HEK293 (cell line): ENCODE measurements around the gene NAGPA.

Experiments used
- CTCF ChIA-PET: fragments of 350-600 bp; formaldehyde crosslinking; extraction: SDS; loops from one replicate; lab custom pipeline; 2021; ENCODE audit warnings: antibody characterized with exemption; lab: Yijun Ruan, JAX
- POLR2A ChIA-PET: fragments of 300-600 bp; formaldehyde crosslinking; extraction: SDS; loops from one replicate; lab custom pipeline; 2020; ENCODE audit warnings: antibody characterized with exemption, inconsistent platforms; lab: Yijun Ruan, JAX
- H3K27ac ChIP-seq: fragments of 200-500 bp; sonication (Bioruptor generic); 2 replicates; pipeline ENCODE4 v1.5.1; 2014; ENCODE audit warnings: low read depth, low read length, control low read depth, inconsistent platforms; ENCODE audit errors: extremely low read depth
- H3K36me3 ChIP-seq, 2 experiments: fragments of 200-500 bp in 1 of 2; sonication (Bioruptor generic) in 1 of 2; 1 replicate in 1 of 2; 2 replicates in 1 of 2; pipeline ENCODE4 v1.5.1; 2014 to 2017; ENCODE audit warnings: inconsistent platforms in 2 of 2, low read length in 2 of 2; ENCODE audit not compliant: control insufficient read depth in 2 of 2, insufficient read depth in 1 of 2
- H3K4me1 ChIP-seq: fragments of 200-500 bp; sonication (Bioruptor generic); 2 replicates; pipeline ENCODE4 v1.5.1; 2014; ENCODE audit warnings: mild to moderate bottlenecking, low read length, inconsistent platforms; ENCODE audit not compliant: control insufficient read depth, insufficient read depth
- H3K4me3 ChIP-seq: 2 replicates; pipeline ENCODE4 v1.5.1; 2011; ENCODE audit warnings: low read depth, mild to moderate bottlenecking, control low read depth, low read length, moderate library complexity
- H3K9me3 ChIP-seq: fragments of 200-500 bp; sonication (Bioruptor generic); 2 replicates; pipeline ENCODE4 v1.5.1; 2014; ENCODE audit warnings: low read depth, low read length, inconsistent platforms; ENCODE audit not compliant: control insufficient read depth, insufficient read depth
- FEZF1 ChIP-seq: fragments of 450-650 bp; formaldehyde crosslinking; IDR thresholded peaks from 2 replicates; pipeline ENCODE4 v1.5.1; 2016; ENCODE audit warnings: missing biosample characterization, missing genetic modification characterization
- GLIS2 ChIP-seq: fragments of 450-650 bp; formaldehyde crosslinking; IDR thresholded peaks from 2 replicates; pipeline ENCODE4 v1.5.1; 2016; ENCODE audit warnings: missing biosample characterization, missing genetic modification characterization
- HOXA7 ChIP-seq: sonication (generic); formaldehyde crosslinking; IDR thresholded peaks from 2 replicates; pipeline ENCODE4 v1.8.1; 2022; ENCODE audit warnings: missing genetic modification reagents, borderline replicate concordance
- HOXC10 ChIP-seq: sonication (generic); formaldehyde crosslinking; IDR thresholded peaks from 2 replicates; pipeline ENCODE4 v1.8.1; 2023; ENCODE audit warnings: mild to moderate bottlenecking, missing genetic modification reagents
- KLF8 ChIP-seq: fragments of 450-650 bp; formaldehyde crosslinking; IDR thresholded peaks from 2 replicates; pipeline ENCODE4 v1.5.1; 2016; ENCODE audit warnings: missing biosample characterization, missing genetic modification characterization
- MYNN ChIP-seq: fragments of 450-650 bp; formaldehyde crosslinking; IDR thresholded peaks from 2 replicates; pipeline ENCODE4 v1.5.1; 2016; ENCODE audit warnings: missing biosample characterization, missing genetic modification characterization, borderline replicate concordance
- ZBTB21 ChIP-seq: fragments of 450-650 bp; formaldehyde crosslinking; IDR thresholded peaks from 2 replicates; pipeline ENCODE4 v1.5.1; 2017; ENCODE audit warnings: missing biosample characterization, missing genetic modification characterization
- ZFHX2 ChIP-seq: fragments of 450-650 bp; formaldehyde crosslinking; conservative IDR thresholded peaks from 2 replicates; pipeline ENCODE4 v1.5.1; 2016; ENCODE audit warnings: missing biosample characterization, missing genetic modification characterization
- ZIC2 ChIP-seq: fragments of 450-650 bp; formaldehyde crosslinking; IDR thresholded peaks from 2 replicates; pipeline ENCODE4 v1.5.1; 2016; ENCODE audit warnings: missing biosample characterization, missing genetic modification characterization
- ZNF24 ChIP-seq: fragments of 450-650 bp; formaldehyde crosslinking; IDR thresholded peaks from 2 replicates; pipeline ENCODE4 v1.5.1; 2016; ENCODE audit warnings: missing biosample characterization, missing genetic modification characterization
- ZNF266 ChIP-seq: fragments of 450-650 bp; formaldehyde crosslinking; IDR thresholded peaks from 2 replicates; pipeline ENCODE4 v1.5.1; 2016; ENCODE audit warnings: missing biosample characterization, missing genetic modification characterization, low read depth
- ZNF292 ChIP-seq: fragments of 450-650 bp; formaldehyde crosslinking; IDR thresholded peaks from 2 replicates; pipeline ENCODE4 v1.5.1; 2016; ENCODE audit warnings: low read depth, missing biosample characterization, missing genetic modification characterization, borderline replicate concordance
- ZNF366 ChIP-seq: fragments of 450-650 bp; formaldehyde crosslinking; conservative IDR thresholded peaks from 2 replicates; pipeline ENCODE4 v1.5.1; 2016; ENCODE audit warnings: missing biosample characterization, missing genetic modification characterization
- ZNF391 ChIP-seq: fragments of 450-650 bp; formaldehyde crosslinking; IDR thresholded peaks from 2 replicates; pipeline ENCODE4 v1.5.1; 2016; ENCODE audit warnings: low read depth, missing biosample characterization, missing genetic modification characterization, borderline replicate concordance
- ZNF423 ChIP-seq: fragments of 450-650 bp; formaldehyde crosslinking; IDR thresholded peaks from 2 replicates; pipeline ENCODE4 v1.5.1; 2016; ENCODE audit warnings: missing biosample characterization, missing genetic modification characterization
- ZNF530 ChIP-seq: fragments of 450-650 bp; formaldehyde crosslinking; IDR thresholded peaks from 2 replicates; pipeline ENCODE4 v1.5.1; 2016; ENCODE audit warnings: low read depth, missing biosample characterization, missing genetic modification characterization
- ZNF544 ChIP-seq: fragments of 450-650 bp; formaldehyde crosslinking; IDR thresholded peaks from 2 replicates; pipeline ENCODE4 v1.5.0; 2017; ENCODE audit warnings: missing biosample characterization, missing genetic modification characterization
- ZNF629 ChIP-seq: fragments of 450-650 bp; formaldehyde crosslinking; IDR thresholded peaks from 2 replicates; pipeline ENCODE4 v1.5.1; 2017; ENCODE audit warnings: missing biosample characterization, missing genetic modification characterization
- ZNF664 ChIP-seq: fragments of 450-650 bp; formaldehyde crosslinking; IDR thresholded peaks from 2 replicates; pipeline ENCODE4 v1.5.1; 2016; ENCODE audit warnings: missing biosample characterization, missing genetic modification characterization
- ZNF837 ChIP-seq: fragments of 450-650 bp; formaldehyde crosslinking; IDR thresholded peaks from 2 replicates; pipeline ENCODE4 v1.5.1; 2016; ENCODE audit warnings: missing biosample characterization, missing genetic modification characterization
- ZXDB ChIP-seq: fragments of 450-650 bp; formaldehyde crosslinking; IDR thresholded peaks from 2 replicates; pipeline ENCODE4 v1.5.1; 2016; ENCODE audit warnings: missing biosample characterization, missing genetic modification characterization
- TF ChIP-seq, protein P1 (sequence below): fragments of 450-650 bp; formaldehyde crosslinking; IDR thresholded peaks from 2 replicates; pipeline ENCODE4 v1.5.1; 2016; ENCODE audit warnings: missing biosample characterization, missing genetic modification characterization
- TF ChIP-seq, protein P2 (sequence below): fragments of 450-650 bp; formaldehyde crosslinking; IDR thresholded peaks from 2 replicates; pipeline ENCODE4 v1.5.1; 2016; ENCODE audit warnings: missing biosample characterization, missing genetic modification characterization
- TF ChIP-seq, protein P3 (sequence below): fragments of 450-650 bp; formaldehyde crosslinking; IDR thresholded peaks from 2 replicates; pipeline ENCODE4 v1.5.1; 2016; ENCODE audit warnings: missing biosample characterization, missing genetic modification characterization, low read depth

NAGPA gene

DNA sequence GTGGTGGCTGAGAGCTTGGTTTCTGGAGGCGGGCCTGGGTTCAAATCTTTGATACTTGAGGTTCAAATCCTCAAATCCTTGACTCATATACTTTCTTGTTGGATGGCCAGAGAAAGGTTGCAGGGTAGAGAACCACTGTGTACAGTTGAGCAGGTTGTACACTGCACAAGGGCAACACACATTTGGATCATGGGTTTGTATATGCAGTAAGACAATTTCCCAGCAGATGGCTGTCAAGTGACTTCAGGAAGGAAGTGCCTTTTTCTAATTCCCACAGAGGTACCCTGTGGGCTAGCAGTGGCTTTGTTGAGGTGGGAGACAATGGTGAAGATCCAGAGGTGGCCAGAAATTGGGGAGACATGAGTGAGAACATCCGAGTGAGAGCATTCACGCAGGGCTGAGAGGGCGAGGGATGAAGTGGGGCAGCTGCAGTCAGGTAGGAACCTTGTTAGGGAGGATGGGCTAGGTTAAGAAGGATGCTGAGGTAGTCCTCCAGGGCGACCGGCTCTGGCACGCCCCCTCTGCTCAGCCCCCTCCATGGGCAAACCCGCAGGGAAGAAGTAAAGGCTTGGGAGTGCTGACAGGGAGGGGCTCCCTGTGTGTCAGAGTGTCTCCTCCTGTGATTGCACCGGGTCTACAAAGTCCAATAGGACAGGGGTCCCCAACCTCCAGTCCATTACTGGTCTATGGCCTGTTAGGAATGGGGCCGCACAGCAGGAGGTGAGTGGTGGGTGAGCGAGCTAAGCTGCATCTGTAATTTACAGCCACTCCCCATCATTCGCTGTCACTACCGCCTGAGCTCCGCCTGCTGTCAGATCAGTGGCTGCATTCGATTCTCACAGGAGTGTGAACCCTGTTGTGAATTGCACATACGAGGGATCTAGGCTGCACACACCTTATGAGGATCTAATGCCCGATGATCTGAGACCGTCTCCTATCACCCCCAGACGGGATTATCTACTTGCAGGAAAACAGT is 29.3 kb upstream of the NAGPA start (continued):
- TF ChIP-seq GLIS2 (tag by site-specific recombination) (no peak), HOXA7 (CRISPR knock-in tag) (no peak), FEZF1 (no peak), ZNF266 (tag by site-specific recombination) (no peak)

DNA sequence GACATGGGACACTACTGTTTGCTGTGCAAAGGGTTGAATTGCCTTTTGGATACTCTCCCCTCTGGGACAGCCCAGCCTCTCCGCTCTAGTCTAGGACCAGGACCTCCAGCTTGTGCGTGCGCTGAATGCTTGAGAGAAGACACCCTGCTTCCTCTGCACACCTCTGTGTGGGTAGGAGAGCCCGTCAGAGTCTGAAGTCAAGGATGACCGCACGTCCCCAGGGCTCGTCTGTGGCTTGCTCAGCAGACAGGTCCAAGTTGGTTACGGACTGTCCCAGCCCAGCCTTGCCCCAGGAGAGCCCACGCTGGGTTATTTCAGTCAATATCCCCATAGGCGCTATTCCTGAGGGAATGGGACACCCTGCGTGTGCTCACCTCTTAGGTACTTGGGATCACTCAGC is 28.3 kb upstream of the NAGPA start:
- TF ChIP-seq HOXC10 (no peak), ZNF292 (no peak), ZNF423 (tag by site-specific recombination) (no peak), ZNF530 (tag by site-specific recombination) (no peak), ZBTB21 (tag by site-specific recombination) (no peak), ZNF366 (no peak), ZNF837 (no peak), ZFHX2 (tag by site-specific recombination) (no peak), MYNN (tag by site-specific recombination) (no peak)
- TF ChIP-seq, protein P1, sequence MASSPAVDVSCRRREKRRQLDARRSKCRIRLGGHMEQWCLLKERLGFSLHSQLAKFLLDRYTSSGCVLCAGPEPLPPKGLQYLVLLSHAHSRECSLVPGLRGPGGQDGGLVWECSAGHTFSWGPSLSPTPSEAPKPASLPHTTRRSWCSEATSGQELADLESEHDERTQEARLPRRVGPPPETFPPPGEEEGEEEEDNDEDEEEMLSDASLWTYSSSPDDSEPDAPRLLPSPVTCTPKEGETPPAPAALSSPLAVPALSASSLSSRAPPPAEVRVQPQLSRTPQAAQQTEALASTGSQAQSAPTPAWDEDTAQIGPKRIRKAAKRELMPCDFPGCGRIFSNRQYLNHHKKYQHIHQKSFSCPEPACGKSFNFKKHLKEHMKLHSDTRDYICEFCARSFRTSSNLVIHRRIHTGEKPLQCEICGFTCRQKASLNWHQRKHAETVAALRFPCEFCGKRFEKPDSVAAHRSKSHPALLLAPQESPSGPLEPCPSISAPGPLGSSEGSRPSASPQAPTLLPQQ, result no peak
- POLR2A ChIA-PET, result no interaction called here
- CTCF ChIA-PET, result interaction anchor here (0.7 to 0.9 kb wide), 2 partner anchors 9 to 71 kb away, joined by 3 to 5 read pairs; partner anchors contain the start of gene ALG1

DNA sequence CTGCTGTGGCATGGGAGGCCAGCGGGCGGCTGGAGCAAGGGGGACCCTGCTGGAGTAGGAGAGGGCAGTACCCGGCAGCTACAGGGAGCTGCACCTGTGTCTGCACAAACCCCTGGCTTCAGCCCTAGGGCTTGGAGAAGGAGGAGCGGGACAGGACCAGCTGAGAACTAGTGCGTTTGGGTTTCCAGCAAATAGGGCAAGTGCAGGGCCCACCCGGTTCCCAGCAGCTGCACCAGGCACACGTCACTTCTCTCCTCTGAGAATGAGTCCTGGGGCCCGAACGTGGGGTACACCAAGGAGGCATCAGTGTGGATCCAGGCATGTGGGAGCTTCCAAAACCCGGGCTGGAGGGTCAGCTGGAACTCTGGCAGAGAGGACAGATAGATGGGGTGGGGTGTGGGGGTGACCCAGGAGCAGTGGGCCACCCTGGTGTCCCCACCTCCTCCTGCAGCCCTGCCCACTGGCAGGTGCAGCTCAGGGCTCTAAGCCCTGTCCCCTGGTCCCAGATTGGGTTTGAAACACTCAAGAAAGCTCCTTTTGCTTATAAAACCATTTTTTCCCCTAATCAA is 26.4 kb upstream of the NAGPA start:
- H3K4me1 ChIP-seq, result peaks cover 5% of the 10 kb centered on the region
- CTCF ChIA-PET, result interaction anchor here (1.0 to 1.2 kb wide), 2 partner anchors 17 to 27 kb away, joined by 3 read pairs; no protein-coding TSS in a partner anchor
- no peaks in the 10 kb centered on the region for H3K36me3 ChIP-seq
- TF ChIP-seq, protein P2, sequence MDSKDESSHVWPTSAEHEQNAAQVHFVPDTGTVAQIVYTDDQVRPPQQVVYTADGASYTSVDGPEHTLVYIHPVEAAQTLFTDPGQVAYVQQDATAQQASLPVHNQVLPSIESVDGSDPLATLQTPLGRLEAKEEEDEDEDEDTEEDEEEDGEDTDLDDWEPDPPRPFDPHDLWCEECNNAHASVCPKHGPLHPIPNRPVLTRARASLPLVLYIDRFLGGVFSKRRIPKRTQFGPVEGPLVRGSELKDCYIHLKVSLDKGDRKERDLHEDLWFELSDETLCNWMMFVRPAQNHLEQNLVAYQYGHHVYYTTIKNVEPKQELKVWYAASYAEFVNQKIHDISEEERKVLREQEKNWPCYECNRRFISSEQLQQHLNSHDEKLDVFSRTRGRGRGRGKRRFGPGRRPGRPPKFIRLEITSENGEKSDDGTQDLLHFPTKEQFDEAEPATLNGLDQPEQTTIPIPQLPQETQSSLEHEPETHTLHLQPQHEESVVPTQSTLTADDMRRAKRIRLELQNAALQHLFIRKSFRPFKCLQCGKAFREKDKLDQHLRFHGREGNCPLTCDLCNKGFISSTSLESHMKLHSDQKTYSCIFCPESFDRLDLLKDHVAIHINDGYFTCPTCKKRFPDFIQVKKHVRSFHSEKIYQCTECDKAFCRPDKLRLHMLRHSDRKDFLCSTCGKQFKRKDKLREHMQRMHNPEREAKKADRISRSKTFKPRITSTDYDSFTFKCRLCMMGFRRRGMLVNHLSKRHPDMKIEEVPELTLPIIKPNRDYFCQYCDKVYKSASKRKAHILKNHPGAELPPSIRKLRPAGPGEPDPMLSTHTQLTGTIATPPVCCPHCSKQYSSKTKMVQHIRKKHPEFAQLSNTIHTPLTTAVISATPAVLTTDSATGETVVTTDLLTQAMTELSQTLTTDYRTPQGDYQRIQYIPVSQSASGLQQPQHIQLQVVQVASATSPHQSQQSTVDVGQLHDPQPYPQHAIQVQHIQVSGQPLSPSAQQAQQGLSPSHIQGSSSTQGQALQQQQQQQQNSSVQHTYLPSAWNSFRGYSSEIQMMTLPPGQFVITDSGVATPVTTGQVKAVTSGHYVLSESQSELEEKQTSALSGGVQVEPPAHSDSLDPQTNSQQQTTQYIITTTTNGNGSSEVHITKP, result no peak
- TF ChIP-seq ZNF530 (tag by site-specific recombination) (no peak), ZIC2 (no peak), KLF8 (tag by site-specific recombination) (no peak), ZNF24 (tag by site-specific recombination) (no peak), ZXDB (tag by site-specific recombination) (no peak), ZNF664 (tag by site-specific recombination) (no peak), ZNF544 (tag by site-specific recombination) (no peak), ZNF629 (tag by site-specific recombination) (no peak), ZNF391 (tag by site-specific recombination) (no peak)
- TF ChIP-seq, protein P3, sequence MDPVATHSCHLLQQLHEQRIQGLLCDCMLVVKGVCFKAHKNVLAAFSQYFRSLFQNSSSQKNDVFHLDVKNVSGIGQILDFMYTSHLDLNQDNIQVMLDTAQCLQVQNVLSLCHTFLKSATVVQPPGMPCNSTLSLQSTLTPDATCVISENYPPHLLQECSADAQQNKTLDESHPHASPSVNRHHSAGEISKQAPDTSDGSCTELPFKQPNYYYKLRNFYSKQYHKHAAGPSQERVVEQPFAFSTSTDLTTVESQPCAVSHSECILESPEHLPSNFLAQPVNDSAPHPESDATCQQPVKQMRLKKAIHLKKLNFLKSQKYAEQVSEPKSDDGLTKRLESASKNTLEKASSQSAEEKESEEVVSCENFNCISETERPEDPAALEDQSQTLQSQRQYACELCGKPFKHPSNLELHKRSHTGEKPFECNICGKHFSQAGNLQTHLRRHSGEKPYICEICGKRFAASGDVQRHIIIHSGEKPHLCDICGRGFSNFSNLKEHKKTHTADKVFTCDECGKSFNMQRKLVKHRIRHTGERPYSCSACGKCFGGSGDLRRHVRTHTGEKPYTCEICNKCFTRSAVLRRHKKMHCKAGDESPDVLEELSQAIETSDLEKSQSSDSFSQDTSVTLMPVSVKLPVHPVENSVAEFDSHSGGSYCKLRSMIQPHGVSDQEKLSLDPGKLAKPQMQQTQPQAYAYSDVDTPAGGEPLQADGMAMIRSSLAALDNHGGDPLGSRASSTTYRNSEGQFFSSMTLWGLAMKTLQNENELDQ, result no peak
- TF ChIP-seq, all 188 proteins: peak for 0
- POLR2A ChIA-PET, result interaction anchor here (1.1 kb wide), 1 partner anchor 26 kb away, joined by 4 read pairs; the partner anchor contains the start of gene NAGPA
- Histone ChIP-seq H3K9me3 (no peaks in the 10 kb centered on the region), H3K27ac (no peak overlapping the region), H3K4me3 (no peak overlapping the region)

More for the DNA sequence above, 28.3 kb upstream of the NAGPA start:
- H3K9me3 ChIP-seq, result no peaks in the 10 kb centered on the region
- H3K36me3 ChIP-seq, result no peaks in the 10 kb centered on the region
- H3K27ac ChIP-seq, result no peak overlapping the region
- no peak overlapping the region for H3K4me3 ChIP-seq
- H3K4me1 ChIP-seq, result peaks cover 14% of the 10 kb centered on the region
